Keratinocyte (primary cell): Measurements from ENCODE around the gene MAB21L3. TPM values are rescaled to one million over a fixed set of nuclear protein-coding genes. Genes with fewer than 3 reads are reported as not detected.

Experiments used
- DNase-seq: peaks from one replicate; pipeline ENCODE4 v3.0.0-alpha.2; 2011; ENCODE audit warnings: low read depth, missing footprints, low spot score
- FAIRE-seq: peaks from 2 replicates; lab custom pipeline; 2011; peaks lifted over from hg19 to GRCh38; lab: Jason Lieb, UNC
- H2AFZ ChIP-seq: 2 replicates; pipeline ENCODE4 v1.6.0; 2012; ENCODE audit warnings: low read length, control low read depth, inconsistent platforms; ENCODE audit not compliant: control insufficient read depth
- H3K27ac ChIP-seq: 2 replicates; pipeline ENCODE4 v1.5.1; 2011; ENCODE audit warnings: low read length; ENCODE audit not compliant: control insufficient read depth, insufficient read depth
- H3K27me3 ChIP-seq: 3 replicates; pipeline ENCODE4 v1.6.0; 2011; ENCODE audit warnings: low read length; ENCODE audit not compliant: control insufficient read depth, insufficient read depth; ENCODE audit errors: extremely low read depth
- H3K36me3 ChIP-seq, 2 experiments: 2 replicates in 1 of 2; 3 replicates in 1 of 2; pipeline ENCODE4 v1.5.1; 2011; ENCODE audit warnings: low read length in 2 of 2, mild to moderate bottlenecking in 1 of 2; ENCODE audit not compliant: control insufficient read depth in 2 of 2, insufficient read depth in 2 of 2; ENCODE audit errors: extremely low read depth in 1 of 2
- H3K4me1 ChIP-seq: 3 replicates; pipeline ENCODE4 v1.5.1; 2011; ENCODE audit warnings: low read length; ENCODE audit not compliant: control insufficient read depth, insufficient read depth; ENCODE audit errors: extremely low read depth
- H3K4me2 ChIP-seq: 3 replicates; pipeline ENCODE4 v1.6.0; 2011; ENCODE audit warnings: low read depth, low read length; ENCODE audit not compliant: control insufficient read depth, insufficient read depth; ENCODE audit errors: extremely low read depth
- H3K4me3 ChIP-seq, 3 experiments: fragments of 200-600 bp in 1 of 3; sonication (generic) in 1 of 3; 2 replicates in 2 of 3; 3 replicates in 1 of 3; pipeline ENCODE4 v1.5.1; 2011 to 2016; ENCODE audit warnings: low read length in 3 of 3, mild to moderate bottlenecking in 3 of 3, control low read depth in 2 of 3, inconsistent platforms in 1 of 3, low read depth in 1 of 3, mixed read lengths in 1 of 3, mixed run types in 1 of 3, moderate library complexity in 1 of 3; ENCODE audit not compliant: control insufficient read depth in 2 of 3, insufficient read depth in 2 of 3; ENCODE audit errors: extremely low read depth in 1 of 3
- H3K79me2 ChIP-seq: 2 replicates; pipeline ENCODE4 v1.6.0; 2012; ENCODE audit warnings: low read length; ENCODE audit not compliant: control insufficient read depth, insufficient read depth
- H3K9ac ChIP-seq: 3 replicates; pipeline ENCODE4 v1.6.0; 2011; ENCODE audit warnings: low read length; ENCODE audit not compliant: control insufficient read depth, insufficient read depth; ENCODE audit errors: extremely low read depth
- H3K9me1 ChIP-seq: 3 replicates; pipeline ENCODE4 v1.6.0; 2011; ENCODE audit warnings: low read length; ENCODE audit not compliant: control insufficient read depth, insufficient read depth; ENCODE audit errors: extremely low read depth
- H3K9me3 ChIP-seq: 2 replicates; pipeline ENCODE4 v1.5.1; 2012; ENCODE audit warnings: low read depth, low read length; ENCODE audit not compliant: control insufficient read depth
- H4K20me1 ChIP-seq: 3 replicates; pipeline ENCODE4 v1.6.0; 2011; ENCODE audit warnings: low read length; ENCODE audit not compliant: control insufficient read depth, insufficient read depth; ENCODE audit errors: extremely low read depth
- CTCF ChIP-seq, 3 experiments: IDR thresholded peaks in 1 of 3; conservative IDR thresholded peaks in 1 of 3; optimal IDR thresholded peaks in 1 of 3; 2 replicates in 2 of 3; 3 replicates in 1 of 3; pipeline versions ENCODE3 to v1.5.1; 2011; ENCODE audit warnings: low read length in 3 of 3, mild to moderate bottlenecking in 3 of 3, moderate library complexity in 2 of 3, control low read depth in 1 of 3, inconsistent platforms in 1 of 3; ENCODE audit not compliant: insufficient read depth in 2 of 3; ENCODE audit errors: extremely low read depth in 1 of 3
- EZH2 ChIP-seq: IDR thresholded peaks from one replicate; pipeline ENCODE4 v1.6.1; 2012; ENCODE audit warnings: inconsistent platforms, mild to moderate bottlenecking, low read length, moderate library complexity
- dilution Hi-C: fragments of 300-500 bp; cut with MboI; formaldehyde crosslinking; loops from one replicate; pipeline ENCODE4 v1.7.0; 2020; ENCODE audit warnings: low sequenced_read_pairs; ENCODE audit not compliant: extremely low pct_ligation_motif_present
- polyA plus RNA-seq, 5 experiments: library from polyadenylated mRNA; depleted of rRNA in 3 of 5; stranded (reverse) in 3 of 5; stranded (forward) in 1 of 5; unstranded in 1 of 5; fragments of >200 nt; gene quantifications; 1 replicate in 1 of 5; 2 replicates in 3 of 5; 3 replicates in 1 of 5; pipeline versions ENCODE4 v1.2.1 to v1.2.3, GENCODE V29; 2011 to 2012; ENCODE audit warnings: missing spikeins in 2 of 5, low read depth in 1 of 5, low replicate concordance in 1 of 5

Gene MAB21L3
- polyA plus RNA-seq, 1 donor (not counting 4 experiments of a cell fraction or from before 2014, with no cell fraction given) = 0.29 TPM

DNA sequence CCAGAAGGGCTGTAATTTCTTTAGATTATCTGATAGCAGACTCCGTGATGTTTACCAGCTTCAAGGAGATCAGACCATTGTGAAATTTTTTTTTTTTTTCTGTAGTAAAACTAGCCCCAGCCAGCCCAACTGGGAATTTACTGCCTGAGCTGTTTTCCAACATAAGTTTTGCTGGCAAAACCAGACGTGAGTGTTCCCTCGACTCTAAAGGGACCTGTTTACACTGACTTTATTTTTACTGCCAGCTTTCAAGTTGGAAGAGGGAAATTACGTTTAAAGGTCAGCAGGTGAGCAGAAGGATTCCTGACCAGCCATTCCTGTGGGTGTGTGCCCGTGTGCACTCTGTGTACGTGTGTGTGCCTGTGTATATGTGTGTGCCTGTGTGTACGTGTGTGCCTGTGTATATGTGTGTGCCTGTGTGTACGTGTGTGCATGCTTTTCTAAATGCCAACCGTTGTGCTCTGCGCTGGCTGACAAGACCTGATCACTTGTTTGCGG, 374 bp downstream of the MAB21L3 start:
- Histone ChIP-seq H2AFZ (peak overlapping the region; percentile 87), H3K4me3 (peak overlapping the region in 2 of 3 experiments; percentile 10 to 29), H4K20me1 (no peaks in the 10 kb centered on the region), H3K27ac (peak overlapping the region; percentile 73), H3K9me3 (no peaks in the 10 kb centered on the region), H3K79me2 (no peaks in the 10 kb centered on the region), H3K4me1 (peaks cover 49% of the 10 kb centered on the region), H3K27me3 (no peaks in the 10 kb centered on the region), H3K4me2 (peak overlapping the region; percentile 76), H3K36me3 (no peaks in the 10 kb centered on the region), H3K9me1 (no peaks in the 10 kb centered on the region), H3K9ac (peak overlapping the region; percentile 46)
- dilution Hi-C loops = no loop called here
- FAIRE-seq (peak; percentile 32), DNase-seq (no peak)
- TF ChIP-seq EZH2 (no peak), CTCF (optimal IDR thresholded peaks at IDR 0.05 in 1 of 3, IDR thresholded peaks at IDR 0.05 in 1 of 3, conservative IDR thresholded peaks at IDR 0.05 in 1 of 3; ENCODE audit: extremely low read depth in 1 of 3, insufficient read depth in 2 of 3, low read length in 3 of 3) (no peak)

GRCh38 chr1:116112388-116113140, 1.4 kb downstream of the MAB21L3 start:
- no peak for DNase-seq
- Histone ChIP-seq H2AFZ (peak overlapping the region; percentile 35), H3K27me3 (no peaks in the 10 kb centered on the region), H3K27ac (peak overlapping the region; percentile 73), H3K9ac (no peak overlapping the region), H4K20me1 (no peaks in the 10 kb centered on the region), H3K9me1 (no peaks in the 10 kb centered on the region), H3K79me2 (no peaks in the 10 kb centered on the region), H3K4me1 (peaks cover 49% of the 10 kb centered on the region), H3K9me3 (no peaks in the 10 kb centered on the region), H3K4me2 (peak overlapping the region; percentile 76), H3K36me3 (no peaks in the 10 kb centered on the region), H3K4me3 (no peak overlapping the region)
- TF ChIP-seq EZH2 (no peak), CTCF (optimal IDR thresholded peaks at IDR 0.05 in 1 of 3, IDR thresholded peaks at IDR 0.05 in 1 of 3, conservative IDR thresholded peaks at IDR 0.05 in 1 of 3; ENCODE audit: extremely low read depth in 1 of 3, insufficient read depth in 2 of 3, low read length in 3 of 3) (no peak)
- dilution Hi-C loops = no loop called here
- no peak for FAIRE-seq
